ENCODE data around the gene HEBP2. TPM values are rescaled to one million over a fixed set of nuclear protein-coding genes. Genes with fewer than 3 reads are reported as not detected.

Gene HEBP2
- total RNA-seq, 1 experiment from 2014 or later: 40.9 TPM

GRCh38 chr6:138420356-138420755 lies 16.3 kb downstream of the HEBP2 start:
- no peaks in the 10 kb centered on the region for H3K4me1 Mint-ChIP-seq
- no peak overlapping the region for H3K4me3 Mint-ChIP-seq
- no peak overlapping the region for H3K27ac Mint-ChIP-seq
- H3K27me3 Mint-ChIP-seq (ENCODE audit: low read depth): no peaks in the 10 kb centered on the region
- peaks cover 3% of the 10 kb centered on the region for H3K9me3 Mint-ChIP-seq
- peaks cover 31% of the 10 kb centered on the region for H3K36me3 Mint-ChIP-seq
- CTCF ChIA-PET: interaction anchor here (1.0 to 1.3 kb wide), 2 partner anchors 97 to 304 kb away, joined by 3 read pairs; no protein-coding TSS in a partner anchor
- ATAC-seq (no peak), DNase-seq (ENCODE audit: low spot score) (no peak)
- TF ChIP-seq, protein P1, sequence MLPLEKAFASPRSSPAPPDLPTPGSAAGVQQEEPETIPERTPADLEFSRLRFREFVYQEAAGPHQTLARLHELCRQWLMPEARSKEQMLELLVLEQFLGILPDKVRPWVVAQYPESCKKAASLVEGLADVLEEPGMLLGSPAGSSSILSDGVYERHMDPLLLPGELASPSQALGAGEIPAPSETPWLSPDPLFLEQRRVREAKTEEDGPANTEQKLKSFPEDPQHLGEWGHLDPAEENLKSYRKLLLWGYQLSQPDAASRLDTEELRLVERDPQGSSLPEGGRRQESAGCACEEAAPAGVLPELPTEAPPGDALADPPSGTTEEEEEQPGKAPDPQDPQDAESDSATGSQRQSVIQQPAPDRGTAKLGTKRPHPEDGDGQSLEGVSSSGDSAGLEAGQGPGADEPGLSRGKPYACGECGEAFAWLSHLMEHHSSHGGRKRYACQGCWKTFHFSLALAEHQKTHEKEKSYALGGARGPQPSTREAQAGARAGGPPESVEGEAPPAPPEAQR (CRISPR knock-in tag; IDR thresholded peaks at IDR 0.05): no peak
- TF ChIP-seq NFATC4 (CRISPR knock-in tag; IDR thresholded peaks at IDR 0.05): no peak
- TF ChIP-seq ZBTB43 (CRISPR knock-in tag; IDR thresholded peaks at IDR 0.05): no peak
- no peak for TF ChIP-seq HMGA2 (CRISPR knock-in tag; IDR thresholded peaks at IDR 0.05)
- TF ChIP-seq PRRX2 (CRISPR knock-in tag; IDR thresholded peaks at IDR 0.05): no peak
- no peak for TF ChIP-seq ZNF219 (CRISPR knock-in tag; IDR thresholded peaks at IDR 0.05; ENCODE audit: borderline replicate concordance)
- TF ChIP-seq FOXK1 (CRISPR knock-in tag; IDR thresholded peaks at IDR 0.05): no peak
- no peak for TF ChIP-seq ZNF317 (CRISPR knock-in tag; IDR thresholded peaks at IDR 0.05; ENCODE audit: borderline replicate concordance, low read depth)
- TF ChIP-seq, protein P2, sequence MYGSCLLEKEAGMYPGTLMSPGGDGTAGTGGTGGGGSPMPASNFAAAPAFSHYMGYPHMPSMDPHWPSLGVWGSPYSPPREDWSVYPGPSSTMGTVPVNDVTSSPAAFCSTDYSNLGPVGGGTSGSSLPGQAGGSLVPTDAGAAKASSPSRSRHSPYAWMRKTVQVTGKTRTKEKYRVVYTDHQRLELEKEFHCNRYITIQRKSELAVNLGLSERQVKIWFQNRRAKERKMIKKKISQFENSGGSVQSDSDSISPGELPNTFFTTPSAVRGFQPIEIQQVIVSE (CRISPR knock-in tag; IDR thresholded peaks at IDR 0.05; ENCODE audit: borderline replicate concordance): no peak
- no peak for TF ChIP-seq TEAD4 (CRISPR knock-in tag; IDR thresholded peaks at IDR 0.05)
- POLR2A ChIA-PET: no interaction called here

DNA sequence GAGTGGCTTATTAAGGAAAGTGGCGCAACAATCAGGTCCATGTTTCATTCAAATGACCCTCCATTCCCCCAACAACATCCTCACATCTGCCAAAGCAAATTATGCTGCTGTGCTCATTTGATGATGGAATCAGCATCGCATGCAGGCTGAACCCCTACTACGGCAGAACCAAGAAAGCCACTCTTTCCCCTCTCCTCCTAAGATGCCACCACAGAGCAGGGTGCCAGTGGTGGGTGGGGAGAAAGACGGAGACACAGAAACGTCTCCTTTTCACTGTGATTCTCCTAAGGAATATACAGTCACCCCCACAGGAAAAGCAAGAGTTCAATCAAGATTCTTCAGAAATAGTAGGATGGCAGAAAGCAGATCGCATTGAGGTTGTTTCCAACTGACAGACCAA lies 17.1 kb downstream of the HEBP2 start:
- TF ChIP-seq, protein P3, sequence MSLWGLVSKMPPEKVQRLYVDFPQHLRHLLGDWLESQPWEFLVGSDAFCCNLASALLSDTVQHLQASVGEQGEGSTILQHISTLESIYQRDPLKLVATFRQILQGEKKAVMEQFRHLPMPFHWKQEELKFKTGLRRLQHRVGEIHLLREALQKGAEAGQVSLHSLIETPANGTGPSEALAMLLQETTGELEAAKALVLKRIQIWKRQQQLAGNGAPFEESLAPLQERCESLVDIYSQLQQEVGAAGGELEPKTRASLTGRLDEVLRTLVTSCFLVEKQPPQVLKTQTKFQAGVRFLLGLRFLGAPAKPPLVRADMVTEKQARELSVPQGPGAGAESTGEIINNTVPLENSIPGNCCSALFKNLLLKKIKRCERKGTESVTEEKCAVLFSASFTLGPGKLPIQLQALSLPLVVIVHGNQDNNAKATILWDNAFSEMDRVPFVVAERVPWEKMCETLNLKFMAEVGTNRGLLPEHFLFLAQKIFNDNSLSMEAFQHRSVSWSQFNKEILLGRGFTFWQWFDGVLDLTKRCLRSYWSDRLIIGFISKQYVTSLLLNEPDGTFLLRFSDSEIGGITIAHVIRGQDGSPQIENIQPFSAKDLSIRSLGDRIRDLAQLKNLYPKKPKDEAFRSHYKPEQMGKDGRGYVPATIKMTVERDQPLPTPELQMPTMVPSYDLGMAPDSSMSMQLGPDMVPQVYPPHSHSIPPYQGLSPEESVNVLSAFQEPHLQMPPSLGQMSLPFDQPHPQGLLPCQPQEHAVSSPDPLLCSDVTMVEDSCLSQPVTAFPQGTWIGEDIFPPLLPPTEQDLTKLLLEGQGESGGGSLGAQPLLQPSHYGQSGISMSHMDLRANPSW (CRISPR knock-in tag; conservative IDR thresholded peaks at IDR 0.05; ENCODE audit: low read depth): no peak
- no peak for TF ChIP-seq GRHL2 (CRISPR knock-in tag; IDR thresholded peaks at IDR 0.05; ENCODE audit: insufficient replicate concordance, severe bottlenecking)
- CTCF ChIA-PET: interaction anchor here (1.0 to 1.3 kb wide), 2 partner anchors 97 to 305 kb away, joined by 3 read pairs; no protein-coding TSS in a partner anchor
- ATAC-seq: no peak
- POLR2A ChIA-PET: no interaction called here
- Mint-ChIP-seq H3K4me1 (no peaks in the 10 kb centered on the region), H3K27me3 (ENCODE audit: low read depth) (no peaks in the 10 kb centered on the region), H3K4me3 (no peak overlapping the region), H3K36me3 (peaks cover 31% of the 10 kb centered on the region), H3K27ac (no peak overlapping the region), H3K9me3 (peaks cover 3% of the 10 kb centered on the region)
- DNase-seq (ENCODE audit: low spot score): no peak

DNA sequence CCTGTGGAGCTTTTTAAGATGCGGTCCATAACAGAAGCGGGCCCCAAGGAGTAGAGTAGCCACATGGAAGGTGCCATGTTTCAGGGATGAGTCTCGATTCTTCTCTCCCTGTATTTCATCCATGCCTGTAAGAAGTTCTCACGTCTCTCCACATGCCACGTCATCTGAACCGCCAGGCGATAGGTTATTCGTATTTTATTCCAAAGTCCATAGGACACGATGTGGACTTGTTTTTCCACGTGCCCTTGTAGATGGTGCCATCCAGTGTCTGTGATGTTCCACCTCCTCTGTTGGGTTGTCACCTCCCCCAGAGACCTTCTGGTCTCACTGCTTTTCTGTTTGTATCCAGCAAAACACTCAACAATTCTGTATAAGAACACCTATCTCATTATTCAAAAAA lies 17.6 kb downstream of the HEBP2 start:
- CTCF ChIA-PET: interaction anchor here (1.3 kb wide), 1 partner anchor 305 kb away, joined by 3 read pairs; no protein-coding TSS in a partner anchor
- TF ChIP-seq SP1 (CRISPR knock-in tag; conservative IDR thresholded peaks at IDR 0.05) (no peak), JUN (CRISPR knock-in tag; IDR thresholded peaks at IDR 0.05) (no peak), ZNF532 (CRISPR knock-in tag; IDR thresholded peaks at IDR 0.05; ENCODE audit: borderline replicate concordance) (no peak), NR3C1 (CRISPR knock-in tag; conservative IDR thresholded peaks at IDR 0.05; ENCODE audit: low read depth) (no peak), ZNF425 (CRISPR knock-in tag; conservative IDR thresholded peaks at IDR 0.05) (no peak)
- TF ChIP-seq, protein P4, sequence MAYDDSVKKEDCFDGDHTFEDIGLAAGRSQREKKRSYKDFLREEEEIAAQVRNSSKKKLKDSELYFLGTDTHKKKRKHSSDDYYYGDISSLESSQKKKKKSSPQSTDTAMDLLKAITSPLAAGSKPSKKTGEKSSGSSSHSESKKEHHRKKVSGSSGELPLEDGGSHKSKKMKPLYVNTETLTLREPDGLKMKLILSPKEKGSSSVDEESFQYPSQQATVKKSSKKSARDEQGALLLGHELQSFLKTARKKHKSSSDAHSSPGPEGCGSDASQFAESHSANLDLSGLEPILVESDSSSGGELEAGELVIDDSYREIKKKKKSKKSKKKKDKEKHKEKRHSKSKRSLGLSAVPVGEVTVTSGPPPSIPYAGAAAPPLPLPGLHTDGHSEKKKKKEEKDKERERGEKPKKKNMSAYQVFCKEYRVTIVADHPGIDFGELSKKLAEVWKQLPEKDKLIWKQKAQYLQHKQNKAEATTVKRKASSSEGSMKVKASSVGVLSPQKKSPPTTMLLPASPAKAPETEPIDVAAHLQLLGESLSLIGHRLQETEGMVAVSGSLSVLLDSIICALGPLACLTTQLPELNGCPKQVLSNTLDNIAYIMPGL (CRISPR knock-in tag; IDR thresholded peaks at IDR 0.05): no peak

More for the DNA sequence above, 17.6 kb downstream of the HEBP2 start:
- Mint-ChIP-seq H3K4me1 (no peaks in the 10 kb centered on the region), H3K27me3 (ENCODE audit: low read depth) (no peaks in the 10 kb centered on the region), H3K36me3 (peaks cover 31% of the 10 kb centered on the region), H3K27ac (no peak overlapping the region), H3K4me3 (no peak overlapping the region), H3K9me3 (peaks cover 3% of the 10 kb centered on the region)
- no peak for ATAC-seq
- POLR2A ChIA-PET: no interaction called here
- DNase-seq (ENCODE audit: low spot score): no peak

Measured in WTC11 (cell line).